OCI-LY7 (cell line): ENCODE results near the gene GYS1.

Experiments
- EZH2phosphoT487 ChIP-seq: fragments of 200-600 bp; sonication (generic); IDR thresholded peaks from 2 replicates; pipeline ENCODE4 v1.6.1; 2018; ENCODE audit warnings: low read depth, borderline replicate concordance, mild to moderate bottlenecking, mixed run types, antibody characterized with exemption, low read length, moderate library complexity, mixed read lengths
- TF ChIP-seq, protein P1 (sequence below): fragments of 200-600 bp; sonication (generic); conservative IDR thresholded peaks from 2 replicates; pipeline ENCODE4 v1.5.1; 2014; ENCODE audit warnings: mild to moderate bottlenecking, antibody characterized with exemption, low read length, moderate library complexity, mixed read lengths

GRCh38 chr19:48987323-48987722 lies 5.8 kb downstream of the GYS1 start:
- TF ChIP-seq EZH2phosphoT487, result no peak
- TF ChIP-seq, protein P1, sequence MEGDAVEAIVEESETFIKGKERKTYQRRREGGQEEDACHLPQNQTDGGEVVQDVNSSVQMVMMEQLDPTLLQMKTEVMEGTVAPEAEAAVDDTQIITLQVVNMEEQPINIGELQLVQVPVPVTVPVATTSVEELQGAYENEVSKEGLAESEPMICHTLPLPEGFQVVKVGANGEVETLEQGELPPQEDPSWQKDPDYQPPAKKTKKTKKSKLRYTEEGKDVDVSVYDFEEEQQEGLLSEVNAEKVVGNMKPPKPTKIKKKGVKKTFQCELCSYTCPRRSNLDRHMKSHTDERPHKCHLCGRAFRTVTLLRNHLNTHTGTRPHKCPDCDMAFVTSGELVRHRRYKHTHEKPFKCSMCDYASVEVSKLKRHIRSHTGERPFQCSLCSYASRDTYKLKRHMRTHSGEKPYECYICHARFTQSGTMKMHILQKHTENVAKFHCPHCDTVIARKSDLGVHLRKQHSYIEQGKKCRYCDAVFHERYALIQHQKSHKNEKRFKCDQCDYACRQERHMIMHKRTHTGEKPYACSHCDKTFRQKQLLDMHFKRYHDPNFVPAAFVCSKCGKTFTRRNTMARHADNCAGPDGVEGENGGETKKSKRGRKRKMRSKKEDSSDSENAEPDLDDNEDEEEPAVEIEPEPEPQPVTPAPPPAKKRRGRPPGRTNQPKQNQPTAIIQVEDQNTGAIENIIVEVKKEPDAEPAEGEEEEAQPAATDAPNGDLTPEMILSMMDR, result no peak
